HEK293 (cell line): ENCODE measurements around the gene GATAD2A.
A peak's percentile ranks its signal among the peaks of the same experiment; 100 is the strongest.
"Not testable (repeated sequence)": the region's sequence is repeated elsewhere in the genome, so short reads cannot be mapped to it uniquely, and the experiment has no call there.

ENCODE experiments used
- CTCF ChIA-PET: fragments of 350-600 bp; formaldehyde crosslinking; extraction: SDS; loops from one replicate; lab custom pipeline; 2021; ENCODE audit warnings: antibody characterized with exemption; lab: Yijun Ruan, JAX
- POLR2A ChIA-PET: fragments of 300-600 bp; formaldehyde crosslinking; extraction: SDS; loops from one replicate; lab custom pipeline; 2020; ENCODE audit warnings: antibody characterized with exemption, inconsistent platforms; lab: Yijun Ruan, JAX
- H3K27ac ChIP-seq: fragments of 200-500 bp; sonication (Bioruptor generic); 2 replicates; pipeline ENCODE4 v1.5.1; 2014; ENCODE audit warnings: low read depth, low read length, control low read depth, inconsistent platforms; ENCODE audit errors: extremely low read depth
- H3K36me3 ChIP-seq, 2 experiments: fragments of 200-500 bp in 1 of 2; sonication (Bioruptor generic) in 1 of 2; 1 replicate in 1 of 2; 2 replicates in 1 of 2; pipeline ENCODE4 v1.5.1; 2014 to 2017; ENCODE audit warnings: inconsistent platforms in 2 of 2, low read length in 2 of 2; ENCODE audit not compliant: control insufficient read depth in 2 of 2, insufficient read depth in 1 of 2
- H3K4me1 ChIP-seq: fragments of 200-500 bp; sonication (Bioruptor generic); 2 replicates; pipeline ENCODE4 v1.5.1; 2014; ENCODE audit warnings: mild to moderate bottlenecking, low read length, inconsistent platforms; ENCODE audit not compliant: control insufficient read depth, insufficient read depth
- H3K4me3 ChIP-seq: 2 replicates; pipeline ENCODE4 v1.5.1; 2011; ENCODE audit warnings: low read depth, mild to moderate bottlenecking, control low read depth, low read length, moderate library complexity
- H3K9me3 ChIP-seq: fragments of 200-500 bp; sonication (Bioruptor generic); 2 replicates; pipeline ENCODE4 v1.5.1; 2014; ENCODE audit warnings: low read depth, low read length, inconsistent platforms; ENCODE audit not compliant: control insufficient read depth, insufficient read depth
- OSR2 ChIP-seq: fragments of 450-650 bp; formaldehyde crosslinking; IDR thresholded peaks from 2 replicates; pipeline ENCODE4 v1.5.1; 2016; ENCODE audit warnings: missing biosample characterization, missing genetic modification characterization
- WT1 ChIP-seq: fragments of 450-650 bp; formaldehyde crosslinking; IDR thresholded peaks from 2 replicates; pipeline ENCODE4 v1.5.1; 2016; ENCODE audit warnings: missing biosample characterization, missing genetic modification characterization
- ZBTB48 ChIP-seq: fragments of 450-650 bp; formaldehyde crosslinking; IDR thresholded peaks from 2 replicates; pipeline ENCODE4 v1.5.1; 2016; ENCODE audit warnings: missing biosample characterization, missing genetic modification characterization
- ZNF121 ChIP-seq: fragments of 450-650 bp; formaldehyde crosslinking; IDR thresholded peaks from 2 replicates; pipeline ENCODE4 v1.5.1; 2016; ENCODE audit warnings: missing biosample characterization, missing genetic modification characterization
- ZNF518A ChIP-seq: fragments of 450-650 bp; formaldehyde crosslinking; conservative IDR thresholded peaks from 2 replicates; pipeline ENCODE4 v1.5.1; 2016; ENCODE audit warnings: low read depth, missing biosample characterization, missing genetic modification characterization
- ZNF692 ChIP-seq: fragments of 450-650 bp; formaldehyde crosslinking; IDR thresholded peaks from 2 replicates; pipeline ENCODE4 v1.5.1; 2016; ENCODE audit warnings: missing biosample characterization, missing genetic modification characterization

GATAD2A gene

GRCh38 chr19:19389683-19390082 lies 15.8 kb upstream of the GATAD2A start:
- ChIA-PET POLR2A (interaction anchor here (1.1 to 2.6 kb wide), 2 partner anchors 16 kb away, joined by 4 to 11 read pairs; partner anchors contain the start of gene GATAD2A), CTCF (interaction anchor here (1.1 to 1.4 kb wide), 3 partner anchors 24 to 101 kb away, joined by 3 to 4 read pairs (median 3); no protein-coding TSS in a partner anchor)
- not testable (repeated sequence) for H3K9me3 ChIP-seq, H3K36me3 ChIP-seq, H3K4me3 ChIP-seq, H3K4me1 ChIP-seq, H3K27ac ChIP-seq
- TF ChIP-seq OSR2 (tag by site-specific recombination), result peak; percentile 46

GRCh38 chr19:19394333-19394732 lies 11.1 kb upstream of the GATAD2A start:
- not testable (repeated sequence) for H3K36me3 ChIP-seq, H3K4me1 ChIP-seq, H3K4me3 ChIP-seq, H3K9me3 ChIP-seq
- H3K27ac ChIP-seq, result peak overlapping the region; percentile 37; the same call in 1 of the 2 replicates
- POLR2A ChIA-PET, result interaction anchor here (0.7 to 0.9 kb wide), 2 partner anchors 8 to 13 kb away, joined by 3 read pairs; no protein-coding TSS in a partner anchor
- CTCF ChIA-PET, result interaction anchor here (0.6 to 1.6 kb wide), 4 partner anchors 33 to 96 kb away, joined by 4 to 5 read pairs (median 4); no protein-coding TSS in a partner anchor
- peak; percentile 48; the same call in 1 of the 2 replicates for TF ChIP-seq ZNF121 (tag by site-specific recombination)

- POLR2A ChIA-PET, result interaction anchor here (0.6 kb wide), 1 partner anchor 21 kb away, joined by 4 read pairs; no protein-coding TSS in a partner anchor
- peak overlapping the region; percentile 13; the same call in 1 of the 2 replicates for H3K27ac ChIP-seq
Observed at GRCh38 chr19:19399733-19400433, 5.6 kb upstream of the GATAD2A start.

More at GRCh38 chr19:19399733-19400433, 5.6 kb upstream of the GATAD2A start:
- Histone ChIP-seq H3K4me3 (no peak overlapping the region), H3K9me3 (no peaks in the 10 kb centered on the region), H3K36me3 (no peaks in the 10 kb centered on the region), H3K4me1 (peaks cover 17% of the 10 kb centered on the region)
- TF ChIP-seq WT1 (tag by site-specific recombination) (peak; percentile 54; the same call in 1 of the 2 replicates), ZBTB48 (tag by site-specific recombination) (peak; percentile 82; the same call in 1 of the 2 replicates), ZNF518A (tag by site-specific recombination) (peak; percentile 44; the same call in 1 of the 2 replicates), ZNF692 (tag by site-specific recombination) (no peak)
- CTCF ChIA-PET, result no interaction called here
